ENCODE measurements around the gene ZNF324B.
"Not testable (repeated sequence)": the region's sequence is repeated elsewhere in the genome, so short reads cannot be mapped to it uniquely, and the experiment has no call there.

DNA sequence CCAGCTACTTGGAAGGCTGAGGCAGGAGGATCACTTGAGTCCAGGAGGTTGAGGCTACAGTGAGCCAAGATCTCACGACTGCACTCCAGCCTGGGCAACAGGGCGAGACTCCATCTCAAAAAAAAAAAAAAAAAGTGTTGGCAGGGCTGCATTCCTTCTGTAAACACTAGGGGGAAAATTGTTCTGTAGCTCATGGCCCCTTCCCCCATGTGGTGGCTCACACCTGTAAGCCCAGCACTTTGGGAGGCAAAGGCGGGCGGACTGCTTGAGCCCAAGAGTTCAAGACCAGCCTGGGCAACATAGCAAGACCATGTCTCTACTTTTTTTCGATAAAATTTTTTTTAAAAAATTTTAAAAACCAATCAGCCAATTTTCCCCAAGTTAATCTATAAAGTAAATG, 32.9 kb downstream of the ZNF324B start:
- TF ChIP-seq CTCF, POLR2A (IDR thresholded peaks at IDR 0.05): not testable (repeated sequence)

Data from right lobe of liver (tissue), 4 donors.